ENCODE data around the gene STRA8.

GRCh38 chr7:135269921-135270320, 36.3 kb downstream of the STRA8 start:
- TF ChIP-seq CTCF (IDR thresholded peaks at IDR 0.05) (no peak), POLR2A (IDR thresholded peaks at IDR 0.05) (no peak)
